Hepatocyte (in vitro differentiated cells): Measurements from ENCODE around the gene S100A16. TPM values are rescaled to one million over a fixed set of nuclear protein-coding genes. Genes with fewer than 3 reads are reported as not detected.

ENCODE experiments used
- DNase-seq: peaks from one replicate; pipeline ENCODE4 v3.0.0-alpha.2; 2016; ENCODE audit warnings: low spot score
- H2AFZ ChIP-seq: fragments of 200-600 bp; sonication (generic); 2 replicates; pipeline ENCODE4 v1.6.0; 2016; ENCODE audit warnings: antibody characterized with exemption, mild to moderate bottlenecking
- H3K27ac ChIP-seq: fragments of 200-600 bp; sonication (generic); 2 replicates; pipeline ENCODE4 v1.5.1; 2016; ENCODE audit warnings: mild to moderate bottlenecking
- H3K27me3 ChIP-seq: fragments of 200-600 bp; sonication (generic); 2 replicates; pipeline ENCODE4 v1.6.1; 2016
- H3K36me3 ChIP-seq: fragments of 200-600 bp; sonication (generic); replicated peaks from 2 replicates; pipeline ENCODE4 v1.5.1; 2016; ENCODE audit warnings: low read depth; ENCODE audit not compliant: insufficient read depth
- H3K4me1 ChIP-seq: fragments of 200-600 bp; sonication (generic); 2 replicates; pipeline ENCODE4 v1.5.1; 2016; ENCODE audit warnings: mild to moderate bottlenecking, moderate library complexity; ENCODE audit not compliant: insufficient read depth
- H3K4me2 ChIP-seq: fragments of 200-600 bp; sonication (generic); 2 replicates; pipeline ENCODE4 v1.6.0; 2016
- H3K4me3 ChIP-seq: fragments of 200-600 bp; sonication (generic); 2 replicates; pipeline ENCODE4 v1.5.1; 2016; ENCODE audit warnings: mild to moderate bottlenecking
- H3K79me2 ChIP-seq: fragments of 200-600 bp; sonication (generic); 2 replicates; pipeline ENCODE4 v1.6.0; 2017; ENCODE audit warnings: mild to moderate bottlenecking
- H3K9me2 ChIP-seq: fragments of 200-600 bp; sonication (generic); replicated peaks from 2 replicates; pipeline ENCODE4 v1.6.0; 2017; ENCODE audit warnings: mild to moderate bottlenecking; ENCODE audit not compliant: insufficient read depth
- H3K9me3 ChIP-seq: fragments of 200-600 bp; sonication (generic); 2 replicates; pipeline ENCODE4 v1.5.1; 2016; ENCODE audit warnings: low read depth, mild to moderate bottlenecking
- H4K20me1 ChIP-seq: fragments of 200-600 bp; sonication (generic); 2 replicates; pipeline ENCODE4 v1.6.0; 2016; ENCODE audit warnings: mild to moderate bottlenecking; ENCODE audit not compliant: insufficient read depth, poor library complexity, severe bottlenecking
- EZH2 ChIP-seq: fragments of 200-600 bp; sonication (generic); IDR thresholded peaks from 2 replicates; pipeline ENCODE4 v1.6.1; 2016; ENCODE audit warnings: antibody characterized with exemption, mild to moderate bottlenecking, borderline replicate concordance
- EZH2phosphoT487 ChIP-seq: fragments of 200-600 bp; sonication (generic); IDR thresholded peaks from one replicate; pipeline ENCODE4 v1.6.1; 2018; ENCODE audit warnings: antibody characterized with exemption, mild to moderate bottlenecking, low read depth, moderate library complexity; ENCODE audit not compliant: unreplicated experiment, severe bottlenecking
- WGBS: methylation state at CpG from one replicate; pipeline ENCODE4 v1.1.6; 2016; ENCODE audit warnings: low lambda C conversion rate; ENCODE audit errors: missing lambda C conversion rate; 5-methylcytosine and 5-hydroxymethylcytosine counted together
- polyA plus RNA-seq: library from polyadenylated mRNA; unstranded; fragments of >200 nt; fragmentation: Nextera tagmentation; extraction: Ambion mirVana; gene quantifications from 2 replicates; pipeline ENCODE4 v1.2.1, GENCODE V29; 2016
- total RNA-seq: library from RNA; depleted of rRNA; stranded (reverse); fragments of >200 nt; gene quantifications from 2 replicates; pipeline ENCODE4 v1.2.3, GENCODE V29; 2014
- TF ChIP-seq, protein P1 (sequence below): fragments of 200-600 bp; sonication (generic); IDR thresholded peaks from 2 replicates; pipeline ENCODE4 v1.5.1; 2016; ENCODE audit warnings: antibody characterized with exemption, mild to moderate bottlenecking; ENCODE audit not compliant: poor library complexity

Gene S100A16
- total and polyA plus RNA-seq, 2 experiments from 2014 or later: 103 to 155 TPM

DNA sequence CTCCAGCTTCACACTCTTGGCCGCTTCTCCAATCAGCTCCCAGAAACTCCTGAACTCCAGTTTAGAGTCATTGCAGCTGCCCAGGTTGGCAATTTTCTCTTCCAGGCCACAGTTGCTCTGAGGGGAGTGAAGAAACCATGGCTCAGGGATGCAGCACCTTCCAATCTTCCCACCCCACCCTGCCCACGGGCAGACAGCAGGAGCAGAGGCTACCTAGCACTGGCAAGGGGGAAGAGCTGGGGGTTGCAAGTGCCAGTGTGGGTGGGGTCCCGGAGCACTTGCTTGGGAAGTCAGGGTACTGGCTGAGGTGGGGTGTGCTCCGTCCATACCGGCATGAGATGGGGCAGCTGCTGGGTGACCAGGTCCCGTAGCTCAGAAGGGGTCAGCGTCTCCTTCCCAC, 2.0 kb upstream of the S100A16 start:
- no peaks in the 10 kb centered on the region for H3K36me3 ChIP-seq
- no peak for DNase-seq
- H3K4me1 ChIP-seq: peaks cover 40% of the 10 kb centered on the region
- peak overlapping the region; percentile 76 for H3K4me2 ChIP-seq
- no peaks in the 10 kb centered on the region for H3K27me3 ChIP-seq
- H2AFZ ChIP-seq: no peak overlapping the region
- H4K20me1 ChIP-seq: no peaks in the 10 kb centered on the region
- TF ChIP-seq, protein P1, sequence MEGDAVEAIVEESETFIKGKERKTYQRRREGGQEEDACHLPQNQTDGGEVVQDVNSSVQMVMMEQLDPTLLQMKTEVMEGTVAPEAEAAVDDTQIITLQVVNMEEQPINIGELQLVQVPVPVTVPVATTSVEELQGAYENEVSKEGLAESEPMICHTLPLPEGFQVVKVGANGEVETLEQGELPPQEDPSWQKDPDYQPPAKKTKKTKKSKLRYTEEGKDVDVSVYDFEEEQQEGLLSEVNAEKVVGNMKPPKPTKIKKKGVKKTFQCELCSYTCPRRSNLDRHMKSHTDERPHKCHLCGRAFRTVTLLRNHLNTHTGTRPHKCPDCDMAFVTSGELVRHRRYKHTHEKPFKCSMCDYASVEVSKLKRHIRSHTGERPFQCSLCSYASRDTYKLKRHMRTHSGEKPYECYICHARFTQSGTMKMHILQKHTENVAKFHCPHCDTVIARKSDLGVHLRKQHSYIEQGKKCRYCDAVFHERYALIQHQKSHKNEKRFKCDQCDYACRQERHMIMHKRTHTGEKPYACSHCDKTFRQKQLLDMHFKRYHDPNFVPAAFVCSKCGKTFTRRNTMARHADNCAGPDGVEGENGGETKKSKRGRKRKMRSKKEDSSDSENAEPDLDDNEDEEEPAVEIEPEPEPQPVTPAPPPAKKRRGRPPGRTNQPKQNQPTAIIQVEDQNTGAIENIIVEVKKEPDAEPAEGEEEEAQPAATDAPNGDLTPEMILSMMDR: no peak
- no peak for TF ChIP-seq EZH2phosphoT487
- no peak for TF ChIP-seq EZH2
- H3K9me2 ChIP-seq: no peaks in the 10 kb centered on the region
- peaks cover 32% of the 10 kb centered on the region for H3K79me2 ChIP-seq
- H3K9me3 ChIP-seq: no peaks in the 10 kb centered on the region
- no peak overlapping the region for H3K27ac ChIP-seq
- H3K4me3 ChIP-seq: no peak overlapping the region
- 94% methylated on average over 7 of the region's 7 CpGs for WGBS

- no peak for DNase-seq
- H3K4me2 ChIP-seq: peak overlapping the region; percentile 76
- peaks cover 45% of the 10 kb centered on the region for H3K4me1 ChIP-seq
- TF ChIP-seq, protein P1: no peak
- no peak for TF ChIP-seq EZH2phosphoT487
- no peak for TF ChIP-seq EZH2
- H3K27me3 ChIP-seq: no peaks in the 10 kb centered on the region
- WGBS: 79% methylated on average over 2 of the region's 2 CpGs
- no peaks in the 10 kb centered on the region for H3K9me3 ChIP-seq
- peaks cover 32% of the 10 kb centered on the region for H3K79me2 ChIP-seq
- no peaks in the 10 kb centered on the region for H4K20me1 ChIP-seq
- peak overlapping the region; percentile 90 for H3K27ac ChIP-seq
- no peaks in the 10 kb centered on the region for H3K36me3 ChIP-seq
- no peak overlapping the region for H2AFZ ChIP-seq
- H3K9me2 ChIP-seq: no peaks in the 10 kb centered on the region
- H3K4me3 ChIP-seq: no peak overlapping the region
Measured at GRCh38 chr1:153614189-153614900, 1.4 kb upstream of the S100A16 start.

DNA sequence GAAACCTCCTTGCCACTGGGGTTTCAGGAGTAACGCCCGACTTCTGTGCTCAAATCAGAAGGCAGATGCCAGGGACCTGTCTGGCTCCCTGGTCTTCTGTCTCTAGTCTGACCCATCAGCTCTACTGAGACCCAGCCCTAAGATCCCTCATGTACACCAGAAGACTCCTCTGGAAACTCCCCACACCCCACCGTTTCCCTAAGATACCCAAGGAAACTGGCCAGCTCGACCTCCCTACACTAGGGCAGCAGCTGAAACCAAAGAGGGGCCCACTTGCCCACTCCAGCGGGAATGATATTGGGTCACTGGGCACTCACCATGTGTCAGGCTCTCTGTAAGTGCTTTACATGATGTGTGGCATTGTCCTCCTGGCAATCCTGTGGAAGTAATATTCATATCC, 469 bp upstream of the S100A16 start:
- H4K20me1 ChIP-seq: no peaks in the 10 kb centered on the region
- H3K4me3 ChIP-seq: no peak overlapping the region
- H3K27ac ChIP-seq: peak overlapping the region; percentile 90
- peaks cover 52% of the 10 kb centered on the region for H3K4me1 ChIP-seq
- no peaks in the 10 kb centered on the region for H3K27me3 ChIP-seq
- WGBS: 74% methylated on average over 5 of the region's 5 CpGs
- H3K4me2 ChIP-seq: peak overlapping the region; percentile 76
- peak overlapping the region; percentile 43 for H2AFZ ChIP-seq
- H3K9me3 ChIP-seq: no peaks in the 10 kb centered on the region
- TF ChIP-seq, protein P1: no peak
- TF ChIP-seq EZH2 (no peak), EZH2phosphoT487 (no peak)
- no peak for DNase-seq
- H3K9me2 ChIP-seq: no peaks in the 10 kb centered on the region
- H3K79me2 ChIP-seq: peaks cover 33% of the 10 kb centered on the region
- H3K36me3 ChIP-seq: no peaks in the 10 kb centered on the region
